ENCODE data around the gene CSF3R. TPM values are rescaled to one million over a fixed set of nuclear protein-coding genes. Genes with fewer than 3 reads are reported as not detected.

CSF3R gene
- total and polyA plus RNA-seq, 9 of the 15 experiments (the other 6 are each of a cell fraction or from before 2014, with no cell fraction given), result 0.21 to 0.86 (median 0.40) TPM; not detected in 1

- no peaks in the 10 kb centered on the region for H4K20me1 ChIP-seq (replicated peaks; ENCODE audit: control insufficient read depth, insufficient read depth, low read length)
- ChIA-PET CTCF (ENCODE audit: low intra/inter-chr PET ratio) (no interaction called here), POLR2A (interaction anchor here (0.7 kb wide), 1 partner anchor 383 kb away, joined by 3 read pairs; no protein-coding TSS in a partner anchor)
- no peak overlapping the region for H3K4me3 ChIP-seq
- intact Hi-C loops (cut with micrococcal nuclease) (no loop called here), in situ Hi-C loops (cut with MboI) (no loop called here)
- no peaks in the 10 kb centered on the region for H3K79me2 ChIP-seq (ENCODE audit: control insufficient read depth, insufficient read depth, low read length)
- 0 out of 2 replicates have a peak, but pooled peaks have one; percentile 48 for TF ChIP-seq MCM3 (IDR thresholded peaks at IDR 0.05)
- TF ChIP-seq EHMT2 (IDR thresholded peaks at IDR 0.05), result peak; percentile 62; the same call in 1 of the 2 replicates
- peak in 1 of 2 experiments; percentile 17; a peak in 1 of 4 replicates for TF ChIP-seq HDAC1 (IDR thresholded peaks at IDR 0.05)
- TF ChIP-seq ZNF174 (CRISPR knock-in tag; IDR thresholded peaks at IDR 0.05), result no peak
- no peaks in the 10 kb centered on the region for H3K9me3 ChIP-seq (replicated peaks; ENCODE audit: control insufficient read depth, insufficient read depth, low read depth, low read length)
- BruUV-seq (replicated peaks), result no TSS peak
- 55% methylated on average over 9 of the region's 9 CpGs for WGBS (ENCODE audit: insufficient coverage, low coverage, missing lambda C conversion rate)
- FAIRE-seq (no peak), ATAC-seq (no peak), DNase-seq (ENCODE audit: extremely low read depth in 1 of 4, low spot score in 3 of 4) (no peak)
- H3K27ac ChIP-seq (ENCODE audit: extremely low read depth, low read depth, low read length), result no peak overlapping the region
- H3K9me1 ChIP-seq (ENCODE audit: control insufficient read depth, insufficient read depth, low read length), result no peaks in the 10 kb centered on the region
- peaks cover 4 to 5% of the 10 kb centered on the region in 2 experiments; a peak in 3 of 5 replicates for H3K27me3 ChIP-seq (ENCODE audit: control insufficient read depth in 2 of 2, insufficient read depth in 2 of 2, low read length in 2 of 2)
- H3K9ac ChIP-seq (ENCODE audit: insufficient read depth in 1 of 2, low read depth in 2 of 2, low read length in 2 of 2), result no peak overlapping the region
- no peak overlapping the region for H2AFZ ChIP-seq (ENCODE audit: low read depth, low read length)
- H3K36me3 ChIP-seq (ENCODE audit: control insufficient read depth, insufficient read depth, low read length), result no peaks in the 10 kb centered on the region
- no peak overlapping the region for H3K4me2 ChIP-seq (ENCODE audit: insufficient read depth, low read length)
- H3K4me1 ChIP-seq (replicated peaks in 1 of 2; ENCODE audit: control insufficient read depth in 2 of 2, insufficient read depth in 2 of 2, low read length in 2 of 2), result peaks cover 16 to 22% of the 10 kb centered on the region in 2 experiments
These were observed 10.8 kb upstream of the CSF3R start for GRCh38 chr1:36493524-36493923.

- H3K9me1 ChIP-seq (ENCODE audit: control insufficient read depth, insufficient read depth, low read length), result no peaks in the 10 kb centered on the region
- ChIA-PET CTCF (ENCODE audit: low intra/inter-chr PET ratio) (no interaction called here), POLR2A (interaction anchor here (0.6 to 2.1 kb wide), 7 partner anchors 9 to 104 kb away, joined by 3 to 14 read pairs (median 4); partner anchors contain the start of genes CSF3R and MRPS15)
- peak overlapping the region in 1 of 2 experiments; percentile 57; a peak in 2 of 4 replicates for H3K9ac ChIP-seq (ENCODE audit: insufficient read depth in 1 of 2, low read depth in 2 of 2, low read length in 2 of 2)
- no peaks in the 10 kb centered on the region for H4K20me1 ChIP-seq (replicated peaks; ENCODE audit: control insufficient read depth, insufficient read depth, low read length)
- peaks cover 22 to 24% of the 10 kb centered on the region in 2 experiments for H3K4me1 ChIP-seq (replicated peaks in 1 of 2; ENCODE audit: control insufficient read depth in 2 of 2, insufficient read depth in 2 of 2, low read length in 2 of 2)
- no peaks in the 10 kb centered on the region for H3K79me2 ChIP-seq (ENCODE audit: control insufficient read depth, insufficient read depth, low read length)
- BruUV-seq (replicated peaks), result no TSS peak
- H3K4me3 ChIP-seq, result no peak overlapping the region
- peak; percentile 90 for FAIRE-seq
- H3K27ac ChIP-seq (ENCODE audit: extremely low read depth, low read depth, low read length), result no peak overlapping the region
- H3K36me3 ChIP-seq (ENCODE audit: control insufficient read depth, insufficient read depth, low read length), result no peaks in the 10 kb centered on the region
- H3K27me3 ChIP-seq (ENCODE audit: control insufficient read depth in 2 of 2, insufficient read depth in 2 of 2, low read length in 2 of 2), result peaks cover 0 to 5% of the 10 kb centered on the region in 2 experiments; a peak in 3 of 5 replicates
- DNase-seq (ENCODE audit: extremely low read depth in 1 of 4, low spot score in 3 of 4), result peak; percentile 58 to 93 (median 74)
- intact Hi-C loops (cut with micrococcal nuclease), result no loop called here
- H3K4me2 ChIP-seq (ENCODE audit: insufficient read depth, low read length), result peak overlapping the region; percentile 12; the same call in 1 of the 2 replicates
- no peaks in the 10 kb centered on the region for H3K9me3 ChIP-seq (replicated peaks; ENCODE audit: control insufficient read depth, insufficient read depth, low read depth, low read length)
- WGBS (ENCODE audit: insufficient coverage, low coverage, missing lambda C conversion rate), result 0% methylated on average over 9 of the region's 9 CpGs
- peak overlapping the region; percentile 66; the same call in 1 of the 2 replicates for H2AFZ ChIP-seq (ENCODE audit: low read depth, low read length)
- ATAC-seq, result peak; percentile 85
- in situ Hi-C loops (cut with MboI), result no loop called here
- TF ChIP-seq MLX (CRISPR knock-in tag; conservative IDR thresholded peaks at IDR 0.05) (no peak), ZBTB17 (CRISPR knock-in tag; IDR thresholded peaks at IDR 0.05) (no peak), ZNF79 (CRISPR knock-in tag; IDR thresholded peaks at IDR 0.05; ENCODE audit: low read depth) (no peak), KAT2B (IDR thresholded peaks at IDR 0.05; ENCODE audit: low read depth, low read length) (no peak), ZFPM2 (CRISPR knock-in tag; IDR thresholded peaks at IDR 0.05) (no peak), ARHGAP35 (IDR thresholded peaks at IDR 0.05; ENCODE audit: partially characterized antibody) (no peak), MAZ (CRISPR knock-in tag; conservative IDR thresholded peaks at IDR 0.05 in 1 of 2, IDR thresholded peaks at IDR 0.05 in 1 of 2) (peak; percentile 34 to 54; a peak in 2 of 4 replicates), HDAC3 (IDR thresholded peaks at IDR 0.05; ENCODE audit: borderline replicate concordance, partially characterized antibody) (peak; percentile 21)
These were observed 9.8 kb upstream of the CSF3R start for GRCh38 chr1:36492491-36492890.

All from K562 (cell line).